ENCODE data around the gene LRRC45. TPM values are rescaled to one million over a fixed set of nuclear protein-coding genes. Genes with fewer than 3 reads are reported as not detected.

The LRRC45 gene
- total RNA-seq, 3 donors from 2014 or later: 18.9 to 20.0 (median 19.8) TPM

DNA sequence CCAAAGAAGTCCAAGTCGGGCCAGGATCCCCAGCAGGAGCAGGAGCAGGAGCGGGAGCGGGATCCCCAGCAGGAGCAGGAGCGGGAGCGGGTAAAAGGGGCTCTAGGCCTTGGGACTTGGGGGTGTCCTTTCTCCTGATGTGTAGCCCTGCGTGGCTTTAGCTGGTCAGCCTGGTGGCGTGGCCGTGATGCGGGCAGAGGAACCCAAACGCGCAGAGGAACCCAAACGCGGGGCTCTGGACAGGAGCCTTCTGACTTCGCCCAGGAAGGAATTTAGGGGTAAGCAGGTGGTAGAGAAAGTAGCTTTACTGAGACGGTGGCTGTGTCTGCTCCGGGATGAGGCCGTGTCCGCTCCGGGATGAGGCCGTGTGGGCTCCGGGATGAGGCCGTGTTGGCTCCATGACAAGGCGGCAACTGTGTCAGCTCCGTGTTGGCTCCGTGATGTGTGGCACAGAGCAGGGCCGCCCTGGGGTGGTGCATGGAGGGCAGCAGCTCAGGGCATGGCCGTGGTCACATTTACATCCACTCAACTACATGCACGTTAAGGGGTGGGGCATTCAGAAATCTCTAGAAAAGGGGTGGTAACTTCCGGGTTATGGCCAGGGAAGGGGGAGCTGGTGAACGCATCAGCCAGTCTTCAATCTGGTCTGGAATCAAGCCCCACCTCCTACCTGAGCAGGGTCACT lies 26.2 kb upstream of the LRRC45 start:
- H3K9me3 ChIP-seq: no peaks in the 10 kb centered on the region

GRCh38 chr17:81998212-81998611 lies 24.9 kb upstream of the LRRC45 start:
- ATAC-seq (no peak), DNase-seq (no peak)
- H3K9me3 ChIP-seq: no peaks in the 10 kb centered on the region
- no peaks in the 10 kb centered on the region for H3K4me1 ChIP-seq (ENCODE audit: low read depth)
- no peak overlapping the region for H3K4me3 ChIP-seq
- no peaks in the 10 kb centered on the region for H3K36me3 ChIP-seq (ENCODE audit: low read depth)
- intact Hi-C loops (cut with DNase I, micrococcal nuclease): no loop called here
- TF ChIP-seq, protein P1, sequence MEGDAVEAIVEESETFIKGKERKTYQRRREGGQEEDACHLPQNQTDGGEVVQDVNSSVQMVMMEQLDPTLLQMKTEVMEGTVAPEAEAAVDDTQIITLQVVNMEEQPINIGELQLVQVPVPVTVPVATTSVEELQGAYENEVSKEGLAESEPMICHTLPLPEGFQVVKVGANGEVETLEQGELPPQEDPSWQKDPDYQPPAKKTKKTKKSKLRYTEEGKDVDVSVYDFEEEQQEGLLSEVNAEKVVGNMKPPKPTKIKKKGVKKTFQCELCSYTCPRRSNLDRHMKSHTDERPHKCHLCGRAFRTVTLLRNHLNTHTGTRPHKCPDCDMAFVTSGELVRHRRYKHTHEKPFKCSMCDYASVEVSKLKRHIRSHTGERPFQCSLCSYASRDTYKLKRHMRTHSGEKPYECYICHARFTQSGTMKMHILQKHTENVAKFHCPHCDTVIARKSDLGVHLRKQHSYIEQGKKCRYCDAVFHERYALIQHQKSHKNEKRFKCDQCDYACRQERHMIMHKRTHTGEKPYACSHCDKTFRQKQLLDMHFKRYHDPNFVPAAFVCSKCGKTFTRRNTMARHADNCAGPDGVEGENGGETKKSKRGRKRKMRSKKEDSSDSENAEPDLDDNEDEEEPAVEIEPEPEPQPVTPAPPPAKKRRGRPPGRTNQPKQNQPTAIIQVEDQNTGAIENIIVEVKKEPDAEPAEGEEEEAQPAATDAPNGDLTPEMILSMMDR (IDR thresholded peaks at IDR 0.05): no peak

More for the DNA sequence above, 26.2 kb upstream of the LRRC45 start:
- no peak for ATAC-seq
- intact Hi-C loops (cut with DNase I, micrococcal nuclease): no loop called here
- DNase-seq: no peak
- Histone ChIP-seq H3K36me3 (ENCODE audit: low read depth) (no peaks in the 10 kb centered on the region), H3K4me1 (ENCODE audit: low read depth) (peaks cover 6% of the 10 kb centered on the region), H3K4me3 (no peak overlapping the region)
- TF ChIP-seq, protein P1 (IDR thresholded peaks at IDR 0.05): no peak

DNA sequence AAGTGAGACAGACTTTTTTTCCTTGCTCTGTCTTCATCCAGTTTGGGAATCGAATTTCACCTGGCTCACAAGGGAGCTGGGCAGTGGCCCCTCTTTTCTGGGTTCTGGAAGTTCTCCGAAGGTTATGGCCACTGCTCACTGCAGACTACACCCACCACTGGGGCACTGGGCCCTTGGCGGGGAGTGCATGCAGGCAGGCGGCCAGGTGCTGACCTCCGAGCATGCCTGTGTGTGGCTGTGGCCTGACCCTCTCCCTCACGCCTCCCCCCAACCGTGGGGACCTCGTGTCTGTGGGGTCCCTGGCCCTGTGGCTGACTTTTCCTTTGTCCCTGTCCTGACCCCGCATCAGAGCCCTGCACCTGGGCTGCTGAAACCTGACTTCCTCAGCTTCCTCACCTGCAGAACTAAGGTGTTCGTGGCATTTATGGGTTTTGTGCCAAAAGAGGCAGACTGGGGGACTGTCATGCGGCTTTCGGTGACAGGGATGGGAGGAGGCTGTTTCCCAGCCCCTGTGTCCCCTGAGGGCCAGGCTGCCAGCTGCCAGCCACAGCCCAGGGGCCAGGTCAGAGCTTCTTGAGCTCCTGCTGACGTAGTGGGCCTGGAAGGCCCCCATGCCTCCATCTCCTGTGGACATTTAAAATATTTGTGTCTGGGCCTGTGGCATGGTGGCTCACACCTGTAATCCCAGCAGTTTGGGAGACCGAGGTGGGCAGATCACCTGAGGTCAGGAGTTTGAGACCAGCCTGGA lies 24.2 kb upstream of the LRRC45 start:
- Histone ChIP-seq H3K4me1 (ENCODE audit: low read depth) (no peaks in the 10 kb centered on the region), H3K9me3 (no peaks in the 10 kb centered on the region), H3K36me3 (ENCODE audit: low read depth) (no peaks in the 10 kb centered on the region), H3K4me3 (no peak overlapping the region)
- ATAC-seq (no peak), DNase-seq (no peak)
- TF ChIP-seq, protein P1 (IDR thresholded peaks at IDR 0.05): no peak
- intact Hi-C loops (cut with DNase I, micrococcal nuclease): no loop called here

- Histone ChIP-seq H3K9me3 (no peaks in the 10 kb centered on the region), H3K4me3 (no peak overlapping the region), H3K4me1 (ENCODE audit: low read depth) (no peaks in the 10 kb centered on the region), H3K36me3 (ENCODE audit: low read depth) (no peaks in the 10 kb centered on the region)
- TF ChIP-seq, protein P1 (IDR thresholded peaks at IDR 0.05): no peak
- no peak for ATAC-seq
- intact Hi-C loops (cut with DNase I, micrococcal nuclease): no loop called here
- DNase-seq: no peak
Observed at GRCh38 chr17:81999587-81999975, 23.5 kb upstream of the LRRC45 start.

DNA sequence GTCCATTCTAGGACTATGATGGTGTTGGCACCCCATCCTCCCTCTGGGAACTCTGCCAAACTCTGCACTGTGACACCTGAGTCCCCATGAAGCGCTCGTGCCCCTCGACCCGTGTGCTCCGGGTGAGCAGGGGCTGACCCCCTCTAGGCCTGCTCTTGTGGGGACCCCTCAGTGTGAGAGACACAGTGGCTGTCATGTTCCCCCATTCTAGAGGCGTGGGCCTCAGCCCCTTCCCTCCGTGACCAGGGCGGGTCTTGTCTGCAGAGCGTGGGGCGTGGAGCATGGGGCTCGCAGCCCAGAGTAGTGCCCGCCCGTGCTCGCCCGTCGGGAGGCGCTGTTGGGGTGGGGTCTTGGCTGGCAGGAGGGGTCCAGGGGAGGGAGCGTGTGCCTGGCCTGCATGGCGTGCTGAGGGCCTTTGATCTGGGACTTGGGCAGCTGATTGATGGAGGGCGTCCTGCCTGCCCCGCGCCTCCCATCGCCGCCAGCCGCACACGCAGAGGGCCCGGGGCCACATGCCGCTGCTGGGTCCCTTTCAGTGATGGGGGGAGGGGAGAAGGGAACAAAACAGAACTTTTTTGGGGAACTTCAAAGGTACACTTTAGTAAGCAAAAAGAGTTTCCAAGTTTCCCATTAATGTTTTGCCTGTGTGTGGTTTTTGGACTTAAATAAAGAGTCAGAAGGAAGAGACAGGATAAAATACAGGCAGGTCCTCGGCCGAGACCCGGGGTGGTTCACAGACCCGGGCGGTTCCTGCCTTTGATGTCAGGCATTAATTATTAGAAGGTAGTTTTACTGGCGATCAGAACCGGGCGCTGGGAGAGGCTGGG lies 22.9 kb upstream of the LRRC45 start:
- DNase-seq (no peak), ATAC-seq (no peak)
- no peaks in the 10 kb centered on the region for H3K36me3 ChIP-seq (ENCODE audit: low read depth)
- H3K4me3 ChIP-seq: no peak overlapping the region
- intact Hi-C loops (cut with DNase I, micrococcal nuclease): no loop called here
- H3K4me1 ChIP-seq (ENCODE audit: low read depth): no peaks in the 10 kb centered on the region
- H3K9me3 ChIP-seq: no peaks in the 10 kb centered on the region
- TF ChIP-seq, protein P1 (IDR thresholded peaks at IDR 0.05): no peak
